GM18499 (cell line): ENCODE results near the gene LSR.

Experiments
- ATAC-seq: cut with Tn5 transposase; IDR thresholded peaks from one replicate; pipeline ENCODE4 v1.9.1; 2021; ENCODE audit warnings: moderate number of reproducible peaks; ENCODE audit not compliant: insufficient read depth, unreplicated experiment

The LSR gene

GRCh38 chr19:35315883-35316282 lies 67.1 kb downstream of the LSR start:
- ATAC-seq: no peak

DNA sequence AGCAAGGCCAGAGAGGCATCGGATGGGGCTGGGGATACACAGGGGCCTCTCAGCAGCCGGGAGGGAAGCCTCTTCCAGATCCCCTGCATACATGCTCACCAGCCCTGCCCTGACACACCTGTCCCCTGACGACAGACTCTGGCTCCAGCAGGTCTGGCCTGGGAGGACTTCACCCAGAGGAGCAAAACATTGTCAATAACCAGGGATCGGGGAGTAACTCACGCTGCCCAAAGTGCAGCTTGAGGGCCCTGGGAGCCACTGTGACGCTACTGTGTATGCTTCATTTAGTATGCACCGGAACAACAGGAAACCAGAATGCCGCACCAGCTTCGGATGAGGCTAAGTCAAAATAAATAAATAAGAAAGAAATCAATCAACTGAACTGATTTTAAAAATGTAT lies 67.8 kb downstream of the LSR start:
- no peak for ATAC-seq
